A549 (cell line): Measurements from ENCODE around the gene IGFBP3. TPM values are rescaled to one million over a fixed set of nuclear protein-coding genes. Genes with fewer than 3 reads are reported as not detected.

Experiments
- ATAC-seq, 2 experiments: fragments of 200-7000 bp in 1 of 2; fragments of >200 bp in 1 of 2; cut with Nextera tagmentation in 1 of 2; cut with Tn5 transposase in 1 of 2; 3 replicates each; pipeline versions ENCODE4 v1.8.0 to v1.9.1; 2018 to 2020; ENCODE audit warnings: mild to moderate bottlenecking in 1 of 2, moderate library complexity in 1 of 2
- CTCF ChIA-PET: fragments of 300-600 bp; sonication (Branson Sonifier 250); formaldehyde crosslinking; extraction: SDS; loops from one replicate; lab custom pipeline; 2021; ENCODE audit warnings: antibody characterized with exemption, inconsistent platforms; lab: Yijun Ruan, JAX
- POLR2A ChIA-PET: fragments of 350-600 bp; formaldehyde crosslinking; extraction: SDS; loops from one replicate; lab custom pipeline; 2021; ENCODE audit warnings: antibody characterized with exemption, inconsistent platforms; lab: Yijun Ruan, JAX
- DNase-seq, 2 experiments: peaks; one replicate each; pipeline versions ENCODE4 v3.0.0 to v3.0.0-alpha.2; 2011 to 2016; ENCODE audit warnings: low read depth in 1 of 2, low spot score in 1 of 2
- FAIRE-seq: peaks from 2 replicates; lab custom pipeline; 2011; peaks lifted over from hg19 to GRCh38; lab: Jason Lieb, UNC
- H3K27ac ChIP-seq, 2 experiments: fragments of >200 bp; sonication (Bioruptor Twin); formaldehyde crosslinking; 3 replicates each; pipeline ENCODE4 v1.5.1; 2016 to 2017
- H3K4me1 ChIP-seq: fragments of >200 bp; sonication (Bioruptor Twin); formaldehyde crosslinking; 3 replicates; pipeline ENCODE4 v1.6.1; 2016
- H3K4me2 ChIP-seq: fragments of >200 bp; sonication (Bioruptor Twin); formaldehyde crosslinking; 3 replicates; pipeline ENCODE4 v1.6.1; 2016
- H3K4me3 ChIP-seq: fragments of >200 bp; sonication (Bioruptor Twin); formaldehyde crosslinking; 3 replicates; pipeline ENCODE4 v1.5.1; 2016
- H3K9me3 ChIP-seq: fragments of >200 bp; sonication (Bioruptor Twin); formaldehyde crosslinking; 3 replicates; pipeline ENCODE4 v1.6.1; 2016
- ATOH8 ChIP-seq: fragments of 250-450 bp; sonication (Bioruptor Pico); IDR thresholded peaks from 2 replicates; pipeline ENCODE4 v1.5.0; 2020; ENCODE audit warnings: low read depth, mild to moderate bottlenecking, moderate library complexity
- CBX2 ChIP-seq: fragments of 200-600 bp; sonication (generic); IDR thresholded peaks from 2 replicates; pipeline ENCODE4 v1.6.1; 2016; ENCODE audit warnings: low read depth, mild to moderate bottlenecking, borderline replicate concordance
- CEBPB ChIP-seq, 2 experiments: fragments of >200 bp in 1 of 2; sonication (Bioruptor Twin) in 1 of 2; formaldehyde crosslinking in 1 of 2; IDR thresholded peaks; 2 replicates each; pipeline ENCODE4 v1.6.1; 2012 to 2016
- CHD2 ChIP-seq: fragments of 150-350 bp; IDR thresholded peaks from 2 replicates; pipeline ENCODE4 v1.6.1; 2014; ENCODE audit warnings: low read length; ENCODE audit not compliant: partially characterized antibody
- CTCF ChIP-seq: fragments of >200 bp; sonication (Bioruptor Twin); formaldehyde crosslinking; IDR thresholded peaks from 3 replicates; pipeline ENCODE4 v1.5.1; 2016
- EHF ChIP-seq: fragments of 250-450 bp; sonication (Bioruptor Pico); IDR thresholded peaks from 2 replicates; pipeline ENCODE4 v1.5.0; 2020; ENCODE audit warnings: mild to moderate bottlenecking
- EP300 ChIP-seq, 2 experiments: fragments of >200 bp; sonication (Bioruptor Twin); formaldehyde crosslinking; IDR thresholded peaks; 2 replicates in 1 of 2; 3 replicates in 1 of 2; pipeline ENCODE4 v1.6.1; 2016 to 2017
- FOSL2 ChIP-seq, 2 experiments: fragments of 450-650 bp in 1 of 2; fragments of >200 bp in 1 of 2; sonication (Bioruptor Twin) in 1 of 2; formaldehyde crosslinking; IDR thresholded peaks; 2 replicates each; pipeline versions ENCODE4 v1.5.0 to v1.6.1; 2016 to 2020; ENCODE audit warnings: mild to moderate bottlenecking in 1 of 2, moderate library complexity in 1 of 2
- FOXS1 ChIP-seq: fragments of 250-450 bp; sonication (Bioruptor Pico); IDR thresholded peaks from 2 replicates; pipeline ENCODE4 v1.5.0; 2020; ENCODE audit warnings: mild to moderate bottlenecking, moderate library complexity
- GATA3 ChIP-seq: IDR thresholded peaks from 2 replicates; pipeline ENCODE4 v1.6.1; 2012; ENCODE audit warnings: borderline replicate concordance
- HDAC2 ChIP-seq: fragments of 200-600 bp; sonication (generic); IDR thresholded peaks from 2 replicates; pipeline ENCODE4 v1.6.1; 2016
- JUNB ChIP-seq: fragments of >200 bp; sonication (Bioruptor Twin); formaldehyde crosslinking; IDR thresholded peaks from 2 replicates; pipeline ENCODE4 v1.6.1; 2016
- KDM1A ChIP-seq: fragments of 200-600 bp; sonication (generic); IDR thresholded peaks from 2 replicates; pipeline ENCODE4 v1.6.1; 2016; ENCODE audit warnings: low read depth, mild to moderate bottlenecking
- KDM5A ChIP-seq: fragments of 200-600 bp; sonication (generic); IDR thresholded peaks from 2 replicates; pipeline ENCODE4 v1.6.1; 2016; ENCODE audit warnings: antibody characterized with exemption, mild to moderate bottlenecking
- MYC ChIP-seq: IDR thresholded peaks from 2 replicates; pipeline ENCODE4 v1.6.1; 2012; ENCODE audit warnings: mild to moderate bottlenecking, inconsistent platforms, low read length, improper control_type of control experiment, borderline replicate concordance
- NFE2L2 ChIP-seq: fragments of 150-350 bp; conservative IDR thresholded peaks from 2 replicates; pipeline ENCODE4 v1.6.1; 2014; ENCODE audit warnings: low read length
- NPAS2 ChIP-seq: fragments of 250-450 bp; sonication (Bioruptor Pico); IDR thresholded peaks from 2 replicates; pipeline ENCODE4 v1.8.0; 2022; ENCODE audit warnings: mild to moderate bottlenecking, moderate library complexity, borderline replicate concordance
- NR3C1 ChIP-seq: fragments of >200 bp; sonication (Bioruptor Twin); formaldehyde crosslinking; IDR thresholded peaks from 3 replicates; pipeline ENCODE4 v1.6.1; 2017
- POLR2A ChIP-seq: IDR thresholded peaks from 2 replicates; pipeline ENCODE4 v1.6.1; 2012; ENCODE audit warnings: mild to moderate bottlenecking, low read length
- RAD21 ChIP-seq, 2 experiments: fragments of >200 bp in 1 of 2; sonication (Bioruptor Twin) in 1 of 2; formaldehyde crosslinking in 1 of 2; IDR thresholded peaks in 1 of 2; conservative IDR thresholded peaks in 1 of 2; 2 replicates in 1 of 2; 3 replicates in 1 of 2; pipeline ENCODE4 v1.6.1; 2012 to 2018; ENCODE audit warnings: inconsistent platforms in 1 of 2
- RARB ChIP-seq: fragments of 250-450 bp; sonication (Bioruptor Pico); IDR thresholded peaks from 2 replicates; pipeline ENCODE4 v1.8.0; 2021; ENCODE audit warnings: mild to moderate bottlenecking, moderate library complexity
- REST ChIP-seq: fragments of 200-600 bp; sonication (generic); IDR thresholded peaks from 2 replicates; pipeline ENCODE4 v1.6.1; 2016; ENCODE audit warnings: antibody characterized with exemption, mild to moderate bottlenecking, moderate library complexity
- RNF2 ChIP-seq: fragments of 200-600 bp; sonication (generic); IDR thresholded peaks from 2 replicates; pipeline ENCODE4 v1.6.1; 2016; ENCODE audit warnings: low read depth, mild to moderate bottlenecking, antibody characterized with exemption, moderate library complexity, borderline replicate concordance
- SMC3 ChIP-seq: fragments of >200 bp; sonication (Bioruptor Twin); formaldehyde crosslinking; IDR thresholded peaks from 3 replicates; pipeline ENCODE4 v1.6.1; 2018; ENCODE audit warnings: inconsistent platforms
- TFCP2L1 ChIP-seq: fragments of 250-450 bp; sonication (Bioruptor Pico); IDR thresholded peaks from 2 replicates; pipeline ENCODE4 v1.5.0; 2021; ENCODE audit warnings: mild to moderate bottlenecking
- ZFP36 ChIP-seq: fragments of 450-650 bp; IDR thresholded peaks from 2 replicates; pipeline ENCODE4 v1.6.1; 2014; ENCODE audit warnings: borderline replicate concordance; ENCODE audit not compliant: partially characterized antibody
- ZSCAN20 ChIP-seq: fragments of 250-450 bp; sonication (Bioruptor Pico); IDR thresholded peaks from 2 replicates; pipeline ENCODE4 v1.8.0; 2022; ENCODE audit warnings: mild to moderate bottlenecking, moderate library complexity
- WGBS: methylation state at CpG from one replicate; pipeline ENCODE4 v1.1.6; 2017; ENCODE audit errors: missing lambda C conversion rate; 5-methylcytosine and 5-hydroxymethylcytosine counted together
- polyA plus RNA-seq, 4 experiments: library from polyadenylated mRNA; depleted of rRNA in 3 of 4; stranded (reverse); fragments of >200 nt; fragmentation: RNase III in 1 of 4; extraction: RNeasy Plus Mini Kit Qiagen cat#74134 plus additional on column Dnase treatment in 1 of 4; gene quantifications; 2 replicates in 3 of 4; 3 replicates in 1 of 4; pipeline ENCODE4 v1.2.3, GENCODE V29; 2011 to 2017
- TF ChIP-seq, protein P1 (sequence below): IDR thresholded peaks from 2 replicates; pipeline ENCODE4 v1.6.1; 2012
- TF ChIP-seq, protein P2 (sequence below): IDR thresholded peaks from 2 replicates; pipeline ENCODE4 v1.6.1; 2012; ENCODE audit warnings: low read depth, borderline replicate concordance
- TF ChIP-seq, protein P3 (sequence below): fragments of 450-650 bp; IDR thresholded peaks from 2 replicates; pipeline ENCODE4 v1.6.1; 2014; ENCODE audit warnings: antibody characterized with exemption
- TF ChIP-seq, protein P4 (sequence below): IDR thresholded peaks from 2 replicates; pipeline ENCODE4 v1.6.1; 2012

IGFBP3 gene
- polyA plus RNA-seq, 2 of the 4 experiments (the other 2 are of a cell fraction), result 153 to 291 TPM

- TF ChIP-seq, protein P1, sequence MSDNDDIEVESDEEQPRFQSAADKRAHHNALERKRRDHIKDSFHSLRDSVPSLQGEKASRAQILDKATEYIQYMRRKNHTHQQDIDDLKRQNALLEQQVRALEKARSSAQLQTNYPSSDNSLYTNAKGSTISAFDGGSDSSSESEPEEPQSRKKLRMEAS, result peak; percentile 65
- TF ChIP-seq KDM1A, result no peak
- TF ChIP-seq RARB (CRISPR knock-in tag), result no peak
- TF ChIP-seq KDM5A, result no peak
- TF ChIP-seq, protein P2, sequence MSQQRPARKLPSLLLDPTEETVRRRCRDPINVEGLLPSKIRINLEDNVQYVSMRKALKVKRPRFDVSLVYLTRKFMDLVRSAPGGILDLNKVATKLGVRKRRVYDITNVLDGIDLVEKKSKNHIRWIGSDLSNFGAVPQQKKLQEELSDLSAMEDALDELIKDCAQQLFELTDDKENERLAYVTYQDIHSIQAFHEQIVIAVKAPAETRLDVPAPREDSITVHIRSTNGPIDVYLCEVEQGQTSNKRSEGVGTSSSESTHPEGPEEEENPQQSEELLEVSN, result no peak
- TF ChIP-seq SMC3, result peak; percentile 99
- peak in 1 of 2 experiments; percentile 47; a peak in 1 of 4 replicates for TF ChIP-seq CEBPB (IDR thresholded peaks at IDR 0.05)
- TF ChIP-seq FOSL2 (IDR thresholded peaks at IDR 0.05), result no peak
- TF ChIP-seq FOSL2 (CRISPR knock-in tag; IDR thresholded peaks at IDR 0.05), result no peak
- TF ChIP-seq ZFP36, result no peak
- TF ChIP-seq RNF2, result no peak
- no peak for TF ChIP-seq ATOH8 (CRISPR knock-in tag)
- TF ChIP-seq, protein P3, sequence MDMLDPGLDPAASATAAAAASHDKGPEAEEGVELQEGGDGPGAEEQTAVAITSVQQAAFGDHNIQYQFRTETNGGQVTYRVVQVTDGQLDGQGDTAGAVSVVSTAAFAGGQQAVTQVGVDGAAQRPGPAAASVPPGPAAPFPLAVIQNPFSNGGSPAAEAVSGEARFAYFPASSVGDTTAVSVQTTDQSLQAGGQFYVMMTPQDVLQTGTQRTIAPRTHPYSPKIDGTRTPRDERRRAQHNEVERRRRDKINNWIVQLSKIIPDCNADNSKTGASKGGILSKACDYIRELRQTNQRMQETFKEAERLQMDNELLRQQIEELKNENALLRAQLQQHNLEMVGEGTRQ, result no peak
- TF ChIP-seq TFCP2L1 (CRISPR knock-in tag), result no peak
- peak; percentile 99 to 100 for TF ChIP-seq RAD21 (conservative IDR thresholded peaks at IDR 0.05 in 1 of 2, IDR thresholded peaks at IDR 0.05 in 1 of 2)
- no peak for TF ChIP-seq EHF
- TF ChIP-seq CTCF, result peak; percentile 99
- TF ChIP-seq POLR2A, result no peak
- TF ChIP-seq, protein P4, sequence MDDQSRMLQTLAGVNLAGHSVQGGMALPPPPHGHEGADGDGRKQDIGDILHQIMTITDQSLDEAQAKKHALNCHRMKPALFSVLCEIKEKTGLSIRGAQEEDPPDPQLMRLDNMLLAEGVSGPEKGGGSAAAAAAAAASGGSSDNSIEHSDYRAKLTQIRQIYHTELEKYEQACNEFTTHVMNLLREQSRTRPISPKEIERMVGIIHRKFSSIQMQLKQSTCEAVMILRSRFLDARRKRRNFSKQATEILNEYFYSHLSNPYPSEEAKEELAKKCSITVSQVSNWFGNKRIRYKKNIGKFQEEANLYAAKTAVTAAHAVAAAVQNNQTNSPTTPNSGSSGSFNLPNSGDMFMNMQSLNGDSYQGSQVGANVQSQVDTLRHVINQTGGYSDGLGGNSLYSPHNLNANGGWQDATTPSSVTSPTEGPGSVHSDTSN, result no peak
- no peak for TF ChIP-seq FOXS1 (CRISPR knock-in tag)
- TF ChIP-seq HDAC2, result peak; percentile 63; the same call in 1 of the 2 replicates
- no peak for TF ChIP-seq CHD2
- TF ChIP-seq EP300 (IDR thresholded peaks at IDR 0.05), result no peak
Measured at GRCh38 chr7:45921699-45922519, 837 bp upstream of the IGFBP3 start (continued).

DNA sequence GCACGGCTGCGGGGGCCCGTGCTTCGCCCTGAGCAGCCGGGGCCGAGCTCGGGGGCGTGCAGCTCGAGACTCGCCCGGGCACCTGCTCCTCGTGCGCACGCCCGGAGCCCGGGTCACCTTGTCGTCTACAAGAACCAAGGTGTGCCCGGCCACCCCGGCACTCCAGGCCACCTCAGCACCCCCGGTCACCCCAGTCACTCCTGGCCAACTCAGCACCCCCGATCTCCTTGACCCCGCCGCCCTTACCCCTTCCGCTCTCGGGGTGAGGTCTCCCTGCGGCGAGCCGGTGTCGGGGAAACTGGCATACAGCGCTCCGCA is 268 bp upstream of the IGFBP3 start:
- FAIRE-seq, result no peak
- 34% methylated on average over 21 of the region's 31 CpGs for WGBS
- POLR2A ChIA-PET, result interaction anchor here (0.9 to 2.0 kb wide), 6 partner anchors 11 to 832 kb away, joined by 3 to 9 read pairs (median 4); partner anchors contain the start of gene IGFBP1
- H3K4me2 ChIP-seq, result peak overlapping the region; percentile 72
- no peaks in the 10 kb centered on the region for H3K9me3 ChIP-seq
- peak overlapping the region; percentile 66 for H3K4me3 ChIP-seq
- H3K4me1 ChIP-seq, result peaks cover 58% of the 10 kb centered on the region
- CTCF ChIA-PET, result interaction anchor here (0.7 to 11.7 kb wide), 44 partner anchors 8 to 1344 kb away, joined by 3 to 285 read pairs (median 6); partner anchors contain the start of gene IGFBP1
- no peak for DNase-seq
- no peak; a peak in 3 of 6 replicates for ATAC-seq
- peak overlapping the region; percentile 78 to 92 for H3K27ac ChIP-seq
- no peak for TF ChIP-seq POLR2A
- TF ChIP-seq GATA3, result no peak
- TF ChIP-seq FOXS1 (CRISPR knock-in tag), result no peak
- TF ChIP-seq JUNB, result no peak
- no peak for TF ChIP-seq NFE2L2
- TF ChIP-seq NPAS2, result no peak
- TF ChIP-seq REST, result no peak
- no peak for TF ChIP-seq MYC
- no peak for TF ChIP-seq NR3C1
- TF ChIP-seq CBX2, result no peak
- no peak for TF ChIP-seq ZSCAN20 (CRISPR knock-in tag)
